Activated CD4-positive, alpha-beta T cell treated with anti-CD3 and anti-CD28 coated beads for 1 hour (primary cell): ENCODE data around the gene NOSIP.

Experiments
- DNase-seq: peaks from one replicate; pipeline ENCODE4 v3.0.0-alpha.2; 2020

Gene NOSIP

DNA sequence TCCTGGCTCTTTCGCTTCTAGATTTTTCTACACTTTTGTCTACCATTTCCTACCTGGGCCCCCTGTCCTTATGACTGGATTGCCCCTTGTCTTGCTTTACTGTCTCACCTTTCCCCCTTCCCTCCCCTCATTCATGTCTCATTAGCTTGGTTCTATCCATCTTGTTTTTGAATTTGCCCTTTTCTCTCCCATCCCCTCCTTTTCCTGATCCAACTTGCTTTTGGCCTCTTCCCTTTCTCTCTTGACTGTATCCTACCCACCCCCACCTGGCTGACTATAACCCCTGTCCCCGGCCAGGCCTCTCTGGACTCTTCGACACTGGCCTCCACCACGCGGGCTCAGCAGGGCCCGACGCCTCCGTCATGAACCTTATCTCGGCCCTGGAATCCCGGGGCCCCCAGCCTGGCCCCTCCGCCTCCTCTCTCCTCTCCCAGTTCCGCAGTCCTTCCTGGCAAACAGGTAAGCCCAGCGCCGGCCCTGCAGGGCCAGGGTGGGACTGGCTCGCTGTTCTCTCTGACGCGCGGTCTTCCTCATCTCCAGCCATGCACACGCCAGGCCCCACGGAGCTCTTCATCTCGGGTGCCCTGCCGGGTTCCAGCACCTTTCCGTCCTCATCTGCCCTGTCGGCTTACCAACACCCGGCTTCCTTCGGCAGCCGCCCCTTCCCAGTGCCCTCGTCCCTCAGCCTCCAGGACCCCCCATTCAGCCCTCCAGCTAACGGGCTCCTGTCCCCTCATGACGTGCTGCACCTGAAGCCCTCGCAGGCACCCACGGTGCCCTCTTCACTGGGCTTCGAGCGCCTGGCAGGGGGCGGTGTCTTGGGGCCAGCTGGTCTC lies 14.0 kb upstream of the NOSIP start:
- DNase-seq = no peak

DNA sequence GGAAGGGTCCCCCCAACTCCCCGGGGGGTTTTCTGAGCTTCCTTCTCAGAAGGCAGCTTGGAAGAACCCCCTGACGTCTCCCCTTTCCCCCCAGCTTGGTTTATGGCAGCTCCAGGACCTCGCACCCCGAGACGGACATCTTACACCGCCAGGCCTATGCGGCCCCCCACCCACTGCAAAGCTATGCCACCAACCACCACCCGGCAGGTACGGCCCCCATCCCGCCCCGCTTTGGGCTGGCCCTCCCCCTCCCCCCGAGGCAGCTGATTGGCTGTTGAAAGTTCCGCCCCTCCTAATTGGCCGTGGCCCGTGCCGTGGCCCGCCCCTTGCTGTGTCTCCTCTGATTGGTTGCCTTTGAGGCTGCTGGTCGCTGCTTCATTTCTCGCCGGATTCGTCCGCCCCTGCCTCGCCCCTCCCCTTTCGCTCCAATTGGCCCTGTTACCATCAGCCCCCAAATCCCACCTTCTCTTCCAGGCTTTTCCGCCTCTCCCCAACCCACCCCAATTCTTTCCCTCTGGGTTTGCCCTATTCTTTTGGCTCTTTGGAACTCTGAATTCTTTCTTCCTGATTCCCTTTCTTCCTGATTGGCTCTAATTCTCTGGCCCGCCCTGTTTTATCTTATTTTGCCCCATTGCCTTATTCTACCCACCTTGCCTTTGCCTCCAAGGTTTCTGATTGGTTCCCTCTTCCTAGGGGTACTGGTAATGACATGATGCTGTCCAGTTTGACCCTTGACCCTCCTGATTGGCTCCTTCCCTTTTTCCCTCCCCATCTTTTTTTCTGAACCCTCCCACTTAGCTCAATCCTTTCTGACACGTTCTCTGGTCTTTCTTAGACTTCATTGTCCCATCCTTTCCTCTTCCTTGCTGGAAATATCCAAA lies 13.1 kb upstream of the NOSIP start:
- peak; percentile 85 for DNase-seq

DNA sequence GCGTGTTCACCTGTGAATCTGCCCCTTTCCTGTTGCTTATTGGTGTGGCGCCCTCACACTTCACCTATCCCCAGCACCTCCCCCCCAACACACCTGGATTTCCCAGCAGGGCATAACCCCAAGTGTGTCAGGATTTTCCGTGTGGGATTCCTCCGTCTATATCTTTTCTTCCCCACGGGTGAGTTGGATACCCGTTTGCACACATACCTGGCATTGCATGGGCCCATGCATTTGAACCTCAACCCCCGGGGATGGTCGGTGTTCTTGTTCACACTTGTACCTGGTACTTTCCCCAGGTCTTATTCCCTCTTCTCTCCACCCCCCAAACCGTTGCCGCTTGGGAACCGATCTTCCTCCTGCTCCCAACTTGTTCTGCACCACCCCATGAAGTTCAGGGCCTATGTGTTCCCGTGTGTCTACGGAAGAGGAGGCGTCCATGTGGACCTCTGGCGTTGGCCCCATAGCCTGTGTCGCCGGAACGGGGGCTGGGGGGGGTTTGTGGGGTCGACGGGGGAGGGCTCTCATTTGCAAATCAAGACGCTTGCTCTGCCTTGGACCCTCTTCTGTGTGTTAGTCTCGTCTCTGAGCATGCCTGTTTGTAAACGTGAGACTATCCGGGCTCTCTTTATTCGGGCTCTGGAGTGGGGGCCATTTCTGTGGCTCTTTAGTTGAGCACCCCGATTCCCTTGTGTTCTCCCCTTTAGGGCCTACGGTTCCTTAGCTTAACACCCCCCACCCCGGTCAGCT lies 12.3 kb upstream of the NOSIP start:
- DNase-seq = no peak

DNA sequence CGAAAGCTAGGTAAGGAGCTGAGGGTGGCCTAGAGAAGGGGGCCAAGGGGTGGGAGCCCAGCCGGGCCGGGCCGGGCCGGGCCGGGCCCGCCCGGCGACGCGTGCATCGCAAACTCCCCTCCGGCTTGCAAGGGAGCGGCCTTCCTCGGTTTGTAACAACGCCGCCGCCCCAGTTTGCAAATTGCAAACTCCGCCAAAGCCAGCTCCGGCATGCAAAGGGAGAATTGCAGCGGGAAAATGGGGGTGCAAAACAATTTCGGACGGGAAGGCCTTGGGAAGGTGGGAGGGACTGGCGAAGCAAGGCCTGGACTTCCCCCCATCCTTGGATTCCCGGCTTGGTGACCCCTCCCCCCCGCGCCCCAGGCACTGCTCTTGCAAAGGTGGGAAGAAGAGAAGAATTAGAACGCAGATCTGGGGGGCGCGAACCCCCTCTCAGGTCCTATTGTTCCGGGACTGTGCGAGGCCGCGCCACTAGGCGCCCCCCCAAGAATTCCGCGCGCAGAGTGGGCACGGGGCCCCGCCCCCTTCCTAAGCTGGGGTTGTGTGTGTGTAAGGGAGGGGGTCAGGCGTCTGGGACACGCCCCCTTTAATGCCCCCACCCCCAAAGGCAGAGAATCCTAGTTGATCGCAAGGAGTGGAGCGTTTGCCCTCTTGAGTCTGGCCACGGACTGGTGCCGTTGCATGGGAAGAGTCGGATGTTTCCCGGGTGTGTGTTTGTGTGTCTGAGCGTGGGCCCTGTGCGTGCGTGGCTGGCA lies 11.6 kb upstream of the NOSIP start:
- peak; percentile 18 for DNase-seq

DNA sequence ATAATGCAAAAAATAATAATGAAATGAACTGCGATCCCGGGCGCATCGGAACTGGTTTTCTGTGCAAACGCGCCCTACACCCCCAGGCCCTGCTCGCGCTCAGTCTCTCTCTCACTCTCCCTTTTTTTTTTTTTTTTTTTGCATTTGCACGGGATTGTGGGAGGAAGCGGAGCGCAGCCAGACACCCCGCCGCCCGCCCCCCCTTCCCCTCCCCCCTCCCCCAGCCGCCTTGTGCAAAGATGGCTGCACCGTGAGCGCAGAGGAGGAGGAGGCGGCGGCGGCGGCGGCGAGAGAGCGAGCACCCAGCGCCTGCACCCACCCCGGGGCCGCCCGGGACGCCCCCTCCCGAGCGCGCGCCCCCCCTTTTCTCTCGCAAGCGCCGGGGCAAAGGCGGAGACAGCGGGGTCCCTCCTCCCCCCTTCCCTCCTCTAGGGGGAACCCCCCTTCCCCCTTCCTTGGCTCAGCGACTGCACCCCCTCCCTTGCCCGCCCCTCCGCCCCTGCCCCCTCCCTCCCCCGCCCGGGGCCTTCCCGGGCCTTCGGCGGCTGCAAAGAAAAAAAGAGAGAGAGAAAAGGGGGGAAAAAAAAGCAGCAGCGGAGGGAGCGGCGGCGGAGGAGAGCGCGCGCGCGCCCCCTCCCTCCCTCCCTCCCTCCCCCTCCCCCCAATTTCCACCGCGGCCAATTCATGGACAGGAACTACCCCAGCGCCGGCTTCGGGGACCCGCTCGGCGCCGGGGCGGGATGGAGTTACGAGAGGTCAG lies 10.8 kb upstream of the NOSIP start, which contains the start of gene PRR12:
PRR12 (plus strand) TSS at position 212 of the 760 bp plus-strand sequence; CDS start at position 685, 473 bp downstream.
- DNase-seq = peak; percentile 49

DNA sequence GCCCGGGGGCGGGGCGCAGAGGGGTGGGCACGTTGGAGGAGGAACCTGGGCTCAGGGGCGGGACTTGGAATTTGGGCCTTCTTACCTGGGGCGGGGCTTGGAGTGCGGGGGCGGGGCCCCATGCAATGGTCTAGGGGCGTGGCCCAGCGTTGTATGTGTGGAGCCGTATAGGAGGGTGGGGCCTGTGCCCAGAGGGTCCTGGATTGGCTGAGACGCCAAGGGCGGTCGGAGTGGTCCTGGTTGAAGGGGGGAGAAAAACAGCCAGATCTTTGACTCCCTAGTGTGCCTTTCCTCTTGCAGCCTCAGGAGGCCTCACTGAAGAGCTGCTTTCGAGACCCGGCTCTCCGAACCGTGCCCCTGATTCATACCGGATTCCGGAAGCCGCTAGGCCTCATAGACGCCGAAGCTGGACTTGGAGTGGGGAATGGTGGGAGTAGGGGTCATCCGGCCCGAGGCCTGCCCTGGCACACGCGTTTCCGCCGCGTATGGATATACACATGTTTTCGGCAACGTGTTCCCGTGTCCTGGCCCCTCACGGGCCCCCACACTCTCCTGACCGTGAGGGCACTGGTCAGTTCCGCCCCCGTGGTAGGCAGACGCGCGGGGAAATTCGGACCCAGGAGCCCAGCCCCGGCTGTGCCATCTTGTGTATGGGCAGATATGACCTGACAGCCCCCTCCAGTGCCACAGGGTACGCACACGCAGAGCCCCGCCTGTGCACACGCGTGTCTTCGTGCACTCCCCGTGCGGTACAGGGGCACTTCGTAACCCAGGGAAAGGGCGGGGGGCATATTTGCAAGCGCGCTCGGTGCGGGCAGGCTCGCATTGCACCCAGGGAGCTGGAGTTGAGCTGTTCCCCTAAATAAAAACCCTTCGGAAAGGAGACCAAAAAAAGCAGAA lies 10.0 kb upstream of the NOSIP start:
- peak; percentile 88 for DNase-seq

DNA sequence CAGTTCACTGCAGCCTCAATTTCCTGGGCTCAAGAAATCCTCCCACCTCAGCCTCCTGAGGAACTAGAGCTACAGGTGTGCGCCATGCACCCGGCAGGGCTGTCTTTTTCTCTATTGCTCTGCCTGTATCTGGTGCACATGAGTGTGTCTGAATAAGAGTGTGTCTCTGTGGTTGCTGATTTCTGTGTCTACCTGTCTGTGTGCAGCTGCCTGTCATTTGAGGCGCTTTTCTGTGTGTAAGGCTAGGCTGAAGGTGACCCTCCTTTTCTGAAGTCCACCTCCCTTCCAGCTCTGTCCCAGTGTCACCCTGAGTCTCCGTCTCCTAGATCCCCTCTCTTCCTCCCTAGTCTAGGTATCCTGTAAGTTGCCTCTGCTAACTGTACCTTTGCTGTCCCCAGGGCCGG lies 9.1 kb upstream of the NOSIP start:
- no peak for DNase-seq

DNA sequence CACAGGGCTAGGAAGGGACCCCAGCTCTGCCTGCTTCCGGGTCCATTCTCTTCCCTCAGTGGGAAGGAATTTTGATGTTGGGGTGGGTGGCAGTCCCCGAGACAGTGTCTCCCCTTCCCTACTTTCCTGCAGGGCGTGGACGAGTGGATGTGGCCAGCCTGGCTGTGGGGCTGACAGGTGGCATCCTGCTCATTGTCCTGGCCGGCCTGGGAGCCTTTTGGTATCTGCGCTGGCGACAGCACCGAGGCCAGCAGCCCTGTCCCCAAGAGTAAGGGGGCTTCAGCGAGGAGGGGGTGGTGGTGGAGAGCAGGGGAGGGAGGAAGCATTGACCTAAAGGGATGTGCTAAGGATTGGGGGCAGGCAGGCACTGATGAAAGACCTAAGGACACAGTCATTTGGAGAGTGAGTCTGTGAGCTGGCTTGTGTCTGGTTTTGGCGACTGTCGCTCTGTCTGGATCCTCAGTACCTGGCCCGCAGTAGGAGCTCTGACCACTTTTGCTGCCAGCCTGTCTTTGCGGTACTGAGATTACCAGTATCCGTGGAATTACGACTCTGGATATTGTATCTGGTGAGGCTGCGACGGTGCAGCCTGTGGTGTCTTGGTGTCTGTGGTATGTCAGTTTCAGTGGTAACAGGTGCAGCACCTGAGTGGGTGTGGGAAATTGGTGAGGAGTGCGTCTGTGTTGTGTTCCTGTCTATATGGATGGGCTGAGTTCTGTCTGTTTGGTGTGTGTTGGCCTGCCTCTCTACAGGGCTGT lies 8.2 kb upstream of the NOSIP start:
- no peak for DNase-seq

DNA sequence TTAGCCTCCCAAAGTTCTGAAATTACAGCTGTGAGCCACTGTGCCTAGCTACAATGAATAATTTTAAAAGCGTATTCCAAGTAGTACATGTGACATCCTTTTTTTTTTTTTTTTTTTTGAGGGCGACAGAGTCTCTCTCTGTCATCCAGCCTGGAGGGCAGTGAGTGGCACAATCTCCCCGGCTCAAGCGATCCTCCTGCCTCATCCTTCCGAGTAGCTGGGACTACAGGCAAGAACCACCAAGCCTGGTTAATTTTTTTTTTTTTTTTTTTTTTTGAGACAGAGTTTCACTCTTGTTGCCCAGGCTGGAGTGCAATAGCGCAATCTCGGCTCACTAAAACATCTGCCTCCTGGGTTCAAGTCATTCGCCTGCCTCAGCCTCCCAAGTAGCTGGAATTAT lies 6.9 kb upstream of the NOSIP start:
- DNase-seq = no peak

DNA sequence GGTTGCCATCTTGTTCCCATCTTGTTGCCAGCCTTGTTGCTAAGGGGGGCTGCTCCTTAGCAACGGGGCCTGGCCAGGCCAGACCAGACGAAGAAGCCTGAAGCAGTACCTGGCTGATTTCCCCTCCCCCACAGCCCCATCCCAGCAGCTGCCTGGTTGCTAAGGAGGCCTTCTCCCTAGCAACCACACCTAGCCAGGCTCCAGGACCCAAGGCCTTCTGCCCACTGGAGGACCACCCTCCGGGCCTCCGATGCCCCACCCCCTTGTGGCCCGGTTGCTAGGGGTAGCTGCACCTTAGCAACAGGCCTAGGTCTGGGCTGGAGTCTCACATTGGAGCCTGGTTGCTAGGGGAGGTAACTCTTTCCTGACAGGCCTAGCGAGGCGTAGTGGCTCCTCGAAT lies 4.7 kb upstream of the NOSIP start:
- no peak for DNase-seq

DNA sequence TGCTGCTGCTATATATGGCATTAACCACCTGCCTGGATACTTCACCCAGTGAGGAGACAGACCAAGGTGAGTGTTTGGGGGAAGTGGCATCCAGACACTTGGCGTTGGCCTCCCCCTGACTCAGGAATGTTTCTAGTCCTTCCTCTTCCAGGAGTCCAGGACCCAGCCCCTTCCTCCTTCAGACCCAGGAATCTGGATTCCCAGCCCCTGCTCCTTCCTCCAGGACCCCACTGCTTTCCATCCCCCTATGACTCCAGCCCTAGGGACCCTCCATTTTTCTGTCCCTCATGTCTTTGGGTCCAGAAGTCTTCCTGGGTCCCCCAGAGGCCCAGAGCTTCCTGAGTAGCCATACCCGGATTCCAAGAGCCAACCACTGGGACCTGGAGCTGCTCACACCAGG lies 2.9 kb upstream of the NOSIP start:
- DNase-seq = no peak

DNA sequence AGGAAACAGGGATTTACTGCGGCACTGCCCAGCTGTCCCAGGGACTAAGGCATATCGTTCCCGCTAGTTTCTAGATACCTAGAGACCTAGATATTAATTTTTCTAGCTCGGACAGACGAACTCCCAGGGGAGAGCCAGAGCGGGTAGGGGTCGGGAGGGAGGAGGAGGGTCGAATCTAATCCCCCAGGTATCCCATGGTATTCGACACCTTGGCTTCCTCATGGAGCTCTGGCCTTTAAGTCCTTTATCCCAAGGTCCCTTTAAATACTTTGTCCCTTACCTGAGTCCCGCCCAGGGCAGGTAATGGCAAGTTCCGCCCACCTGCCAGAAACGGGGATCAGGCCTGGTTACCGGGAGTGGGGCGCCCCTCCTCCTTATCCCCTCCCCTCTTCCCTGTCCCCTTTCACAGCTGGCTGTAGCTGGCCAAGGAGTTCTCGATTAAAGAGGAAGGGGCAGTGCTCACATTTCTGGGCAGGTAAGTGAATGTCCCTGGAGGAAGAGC lies 702 bp upstream of the NOSIP start, which contains the start of gene PRRG2:
PRRG2 (plus strand) TSS at position 310 of the 502 bp plus-strand sequence. CDS start 1,904 bp downstream, outside the sequence.
- DNase-seq = no peak

DNA sequence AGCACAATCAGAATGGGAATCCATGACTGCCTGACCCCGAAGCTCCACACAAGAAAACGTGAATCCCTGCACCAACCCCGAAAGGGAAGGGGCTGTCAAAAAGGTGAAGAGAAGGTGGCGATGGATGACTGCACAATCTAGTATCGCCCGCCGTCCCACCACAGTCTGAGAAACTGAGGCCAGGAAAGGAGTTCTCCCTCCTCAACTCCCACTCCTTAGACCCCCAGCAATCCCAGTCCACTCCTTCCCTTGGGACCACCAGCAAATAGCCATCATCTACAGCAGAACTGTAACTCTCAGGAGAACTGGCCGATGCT lies 451 bp downstream of the NOSIP start:
- no peak for DNase-seq

DNA sequence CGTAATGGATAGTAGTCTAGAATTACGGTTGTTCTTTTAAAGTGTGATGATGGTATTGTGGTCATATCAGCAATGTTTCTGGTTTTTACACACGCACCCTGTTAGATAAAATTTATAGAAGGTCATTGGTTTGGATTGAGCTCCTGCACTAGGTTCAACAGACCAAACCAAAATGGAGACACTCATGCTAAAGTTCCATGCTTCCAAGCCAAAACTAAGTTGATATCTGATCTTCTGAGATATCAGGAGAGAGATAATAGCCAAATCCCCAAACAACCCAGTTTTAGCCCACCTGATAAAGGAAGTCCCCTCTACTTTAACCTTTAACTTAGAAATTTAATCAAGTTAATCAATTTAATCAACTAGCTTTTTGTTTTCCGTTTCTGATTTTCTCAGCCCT lies 1.2 kb downstream of the NOSIP start:
- no peak for DNase-seq

DNA sequence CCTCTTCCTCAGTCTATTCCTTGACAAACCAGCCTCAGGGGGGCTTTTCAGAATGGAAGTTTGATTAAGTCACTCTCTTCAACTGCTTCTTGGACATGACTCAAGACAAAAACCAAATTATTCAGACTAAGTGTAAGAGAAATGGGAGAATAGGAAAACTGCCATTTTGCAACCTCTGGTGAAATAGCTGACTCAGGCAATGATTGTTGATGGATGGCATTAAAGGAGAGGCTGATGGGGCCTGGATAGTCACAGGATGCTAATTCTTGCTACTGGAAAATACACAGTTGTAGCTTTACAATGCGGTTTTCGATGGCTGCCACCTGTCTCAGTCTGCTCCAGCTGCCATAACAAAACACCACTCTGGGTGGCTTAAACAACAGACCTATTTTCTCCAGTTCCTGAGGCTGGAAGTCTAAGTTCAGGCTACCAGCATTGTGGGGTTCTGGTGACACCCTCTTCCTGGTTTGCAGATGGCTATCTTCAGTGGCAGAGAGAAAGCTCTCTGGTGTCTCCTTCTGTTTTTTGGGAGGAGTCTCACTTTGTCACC lies 6.1 kb downstream of the NOSIP start:
- no peak for DNase-seq

DNA sequence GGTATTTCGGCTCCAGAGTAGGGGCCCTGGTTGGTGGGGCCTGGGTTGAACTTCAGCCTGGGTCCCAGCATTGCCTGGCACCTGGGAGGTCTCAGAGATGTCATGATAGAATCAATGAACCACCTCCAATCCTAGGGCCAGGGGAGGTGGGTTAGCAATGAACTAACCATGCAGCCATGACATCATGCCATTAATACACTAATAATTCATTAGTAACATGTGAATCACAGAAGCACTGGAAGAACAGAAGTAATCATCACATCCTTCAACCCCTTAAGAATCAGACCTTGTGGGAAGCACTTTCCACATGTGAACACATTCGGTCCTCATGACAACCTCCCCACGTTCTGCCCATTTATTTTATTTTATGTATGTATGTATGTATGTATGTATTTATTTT lies 6.9 kb downstream of the NOSIP start:
- no peak for DNase-seq

DNA sequence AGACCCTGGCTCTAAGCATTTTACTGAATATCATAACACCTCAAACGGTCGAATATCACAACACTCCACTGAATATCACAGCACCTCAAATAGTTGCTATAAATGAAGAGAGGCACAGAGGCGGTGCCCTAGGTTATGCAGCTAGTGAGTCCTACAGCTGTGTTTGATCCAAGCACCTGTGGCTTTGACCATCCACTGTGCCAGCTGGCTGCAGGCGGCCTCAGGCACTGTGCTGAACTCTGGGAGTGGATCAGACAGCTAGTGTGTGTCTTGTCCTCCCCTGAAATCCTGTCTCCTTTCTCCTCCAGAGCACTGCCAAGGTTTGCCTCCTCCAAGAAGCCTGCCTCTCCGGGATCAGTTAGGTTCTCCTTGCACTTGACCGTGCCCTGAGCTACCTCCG lies 7.3 kb downstream of the NOSIP start:
- no peak for DNase-seq

DNA sequence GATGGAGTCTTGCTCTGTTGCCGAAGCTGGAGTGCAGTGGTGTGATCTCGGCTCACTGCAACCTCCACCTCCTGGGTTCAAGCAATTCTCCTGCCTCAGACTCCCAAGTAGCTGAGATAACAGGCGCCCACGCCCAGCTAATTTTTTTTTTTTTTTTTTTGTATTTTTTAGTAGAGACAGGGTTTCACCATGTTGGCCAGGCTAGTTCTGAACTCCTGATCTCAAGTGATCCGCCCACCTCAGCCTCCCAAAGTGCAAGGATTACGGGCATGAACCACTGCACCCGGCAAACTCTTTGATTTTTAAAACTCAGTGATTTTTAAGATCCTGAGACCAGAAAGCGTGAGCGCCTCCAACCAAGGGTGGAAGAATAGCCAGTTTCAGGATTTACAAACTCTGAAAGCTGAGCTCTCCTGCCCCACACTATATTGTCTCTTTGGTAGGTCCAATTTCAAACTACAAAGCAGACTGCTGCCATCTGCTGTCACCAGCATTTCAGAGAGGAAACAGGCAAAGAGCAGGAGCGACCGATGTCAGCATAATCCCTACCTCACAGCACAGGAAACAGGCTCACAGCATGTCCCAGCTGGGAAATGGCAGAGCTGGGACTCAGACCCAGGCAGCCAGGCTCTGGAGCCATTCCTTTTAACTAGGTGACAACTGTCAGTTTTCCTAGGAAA lies 9.2 kb downstream of the NOSIP start:
- no peak for DNase-seq
